AG10803 (cell line): ENCODE measurements around the gene CS.

Experiments used
- DNase-seq: peaks from one replicate; pipeline ENCODE4 v3.0.0; 2010; ENCODE audit warnings: low read depth
- H3K4me3 ChIP-seq: 2 replicates; pipeline ENCODE4 v1.5.1; 2011; ENCODE audit warnings: mild to moderate bottlenecking, low read length, control low read depth
- TF ChIP-seq, protein P1 (sequence below): conservative IDR thresholded peaks from 2 replicates; pipeline ENCODE4 v1.5.1; 2011; ENCODE audit warnings: mild to moderate bottlenecking, low read length, control low read depth, inconsistent platforms

The CS gene

DNA sequence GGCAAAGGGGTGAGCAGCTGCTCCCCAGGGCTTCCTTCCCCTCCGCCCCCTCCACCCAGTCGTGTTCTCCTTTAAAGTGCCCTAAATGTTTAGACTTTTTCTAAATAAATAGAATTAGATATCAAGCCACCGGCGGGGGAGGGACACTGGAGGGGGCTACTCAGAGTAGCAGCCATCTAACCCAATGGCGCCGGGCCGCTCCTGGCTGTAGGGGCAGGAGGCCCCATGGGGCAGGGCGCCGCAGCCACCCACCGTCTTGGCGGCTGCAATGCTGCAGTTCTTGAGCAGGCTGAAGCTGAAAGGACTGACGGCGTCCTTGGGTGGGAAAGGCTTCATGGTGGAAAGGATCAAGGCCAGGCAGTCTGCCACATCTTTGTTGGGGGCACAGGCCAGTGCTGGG, 57.1 kb downstream of the CS start:
- TF ChIP-seq, protein P1, sequence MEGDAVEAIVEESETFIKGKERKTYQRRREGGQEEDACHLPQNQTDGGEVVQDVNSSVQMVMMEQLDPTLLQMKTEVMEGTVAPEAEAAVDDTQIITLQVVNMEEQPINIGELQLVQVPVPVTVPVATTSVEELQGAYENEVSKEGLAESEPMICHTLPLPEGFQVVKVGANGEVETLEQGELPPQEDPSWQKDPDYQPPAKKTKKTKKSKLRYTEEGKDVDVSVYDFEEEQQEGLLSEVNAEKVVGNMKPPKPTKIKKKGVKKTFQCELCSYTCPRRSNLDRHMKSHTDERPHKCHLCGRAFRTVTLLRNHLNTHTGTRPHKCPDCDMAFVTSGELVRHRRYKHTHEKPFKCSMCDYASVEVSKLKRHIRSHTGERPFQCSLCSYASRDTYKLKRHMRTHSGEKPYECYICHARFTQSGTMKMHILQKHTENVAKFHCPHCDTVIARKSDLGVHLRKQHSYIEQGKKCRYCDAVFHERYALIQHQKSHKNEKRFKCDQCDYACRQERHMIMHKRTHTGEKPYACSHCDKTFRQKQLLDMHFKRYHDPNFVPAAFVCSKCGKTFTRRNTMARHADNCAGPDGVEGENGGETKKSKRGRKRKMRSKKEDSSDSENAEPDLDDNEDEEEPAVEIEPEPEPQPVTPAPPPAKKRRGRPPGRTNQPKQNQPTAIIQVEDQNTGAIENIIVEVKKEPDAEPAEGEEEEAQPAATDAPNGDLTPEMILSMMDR = no peak
- no peak for DNase-seq
- H3K4me3 ChIP-seq = no peak overlapping the region

DNA sequence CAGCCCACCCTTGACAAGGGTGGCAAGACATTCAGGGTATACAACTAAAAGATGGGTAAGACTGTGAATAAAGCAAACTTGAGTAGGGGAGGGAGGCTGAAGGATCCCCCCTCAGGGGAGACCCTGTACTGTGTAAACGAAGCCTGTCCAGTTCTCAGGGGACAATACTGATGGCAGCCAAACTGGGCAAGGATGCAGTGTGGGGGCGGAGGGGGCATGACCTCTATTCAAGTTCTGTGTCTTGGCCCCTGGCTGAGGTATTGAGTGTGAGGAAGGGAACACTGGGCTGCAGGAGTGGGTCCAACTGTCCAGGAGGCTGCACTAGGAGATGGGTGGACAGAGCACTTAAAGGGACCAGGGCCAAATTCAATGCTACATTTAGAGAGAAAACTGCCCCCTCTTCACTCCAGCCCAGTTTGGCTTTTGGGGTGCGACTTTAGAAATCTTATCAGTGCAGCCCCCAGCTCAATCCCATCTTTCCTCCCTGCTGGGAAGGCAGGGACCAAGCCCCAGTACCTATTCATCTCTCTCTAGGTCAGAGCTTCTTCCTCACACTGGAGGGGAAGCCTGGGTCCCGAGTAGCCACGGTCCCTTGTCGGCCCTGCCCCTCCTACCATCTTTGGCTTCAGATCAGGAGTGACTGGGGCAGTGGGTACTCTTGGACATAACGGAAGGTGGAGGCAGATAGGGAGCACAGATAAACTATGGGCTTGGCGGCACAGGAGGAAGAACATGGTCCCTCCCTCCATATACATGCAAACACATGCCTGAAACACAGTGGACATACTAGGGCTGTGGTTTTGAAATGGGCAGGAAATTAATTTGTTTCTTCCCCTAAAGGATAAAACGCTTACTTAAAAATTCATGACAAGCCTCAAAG, 58.5 kb downstream of the CS start:
- TF ChIP-seq, protein P1 = no peak
- DNase-seq = no peak
- H3K4me3 ChIP-seq = no peak overlapping the region

DNA sequence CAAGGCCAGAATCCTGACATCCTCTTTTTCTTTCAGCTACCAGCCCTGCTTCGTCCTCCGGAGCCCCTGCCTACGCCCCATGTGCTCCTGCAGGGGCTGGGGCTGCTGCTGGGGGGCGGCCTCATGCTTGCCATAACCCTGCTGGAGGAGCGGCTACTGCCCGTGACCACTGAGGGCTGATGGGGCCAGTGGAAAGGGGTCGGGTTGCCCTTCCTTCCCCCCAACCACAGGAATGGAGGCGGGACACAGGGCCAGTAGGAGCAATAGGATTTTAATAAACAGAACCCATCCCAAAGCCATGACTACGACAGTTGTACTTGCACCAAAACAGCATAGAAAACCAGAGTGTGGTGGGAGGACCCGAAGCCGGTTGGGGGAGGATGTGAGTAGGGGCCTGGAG, 62.6 kb downstream of the CS start:
- TF ChIP-seq, protein P1 = no peak
- no peak overlapping the region for H3K4me3 ChIP-seq
- no peak for DNase-seq

DNA sequence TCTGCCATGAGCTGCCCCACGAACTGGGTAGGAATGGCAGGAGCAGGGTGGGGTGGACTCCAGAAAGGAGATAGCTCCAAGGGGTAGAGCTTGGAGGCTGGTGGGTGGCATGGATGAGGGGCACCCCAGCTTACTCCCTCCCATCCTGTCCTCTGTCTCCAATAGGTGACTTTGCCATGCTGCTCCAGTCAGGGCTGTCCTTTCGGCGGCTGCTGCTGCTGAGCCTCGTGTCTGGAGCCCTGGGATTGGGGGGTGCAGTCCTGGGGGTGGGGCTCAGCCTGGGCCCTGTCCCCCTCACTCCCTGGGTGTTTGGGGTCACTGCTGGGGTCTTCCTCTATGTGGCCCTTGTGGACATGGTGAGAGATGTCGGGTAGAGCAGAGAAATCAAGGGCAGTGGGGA, 63.1 kb downstream of the CS start:
- DNase-seq = no peak
- TF ChIP-seq, protein P1 = no peak
- H3K4me3 ChIP-seq = no peak overlapping the region

DNA sequence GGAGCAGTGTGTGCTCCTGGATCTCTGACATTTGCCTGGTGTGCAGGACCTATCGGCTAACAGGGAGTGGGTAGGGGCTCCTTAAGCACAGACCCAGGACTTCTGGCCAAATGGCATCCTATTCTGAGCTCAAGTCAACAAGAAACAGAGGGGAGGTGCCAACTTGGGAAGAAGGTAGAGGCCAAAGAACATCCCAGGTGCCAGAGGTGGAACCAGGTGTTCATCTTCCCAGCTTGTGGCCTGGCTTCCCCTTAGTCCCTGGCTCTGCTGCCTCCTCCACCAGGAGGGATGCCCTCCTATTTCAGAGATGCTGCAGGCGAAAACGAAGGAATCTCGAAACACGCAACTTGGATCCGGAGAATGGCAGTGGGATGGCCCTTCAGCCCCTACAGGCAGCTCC, 64.0 kb downstream of the CS start:
- no peak overlapping the region for H3K4me3 ChIP-seq
- no peak for DNase-seq
- TF ChIP-seq, protein P1 = no peak

DNA sequence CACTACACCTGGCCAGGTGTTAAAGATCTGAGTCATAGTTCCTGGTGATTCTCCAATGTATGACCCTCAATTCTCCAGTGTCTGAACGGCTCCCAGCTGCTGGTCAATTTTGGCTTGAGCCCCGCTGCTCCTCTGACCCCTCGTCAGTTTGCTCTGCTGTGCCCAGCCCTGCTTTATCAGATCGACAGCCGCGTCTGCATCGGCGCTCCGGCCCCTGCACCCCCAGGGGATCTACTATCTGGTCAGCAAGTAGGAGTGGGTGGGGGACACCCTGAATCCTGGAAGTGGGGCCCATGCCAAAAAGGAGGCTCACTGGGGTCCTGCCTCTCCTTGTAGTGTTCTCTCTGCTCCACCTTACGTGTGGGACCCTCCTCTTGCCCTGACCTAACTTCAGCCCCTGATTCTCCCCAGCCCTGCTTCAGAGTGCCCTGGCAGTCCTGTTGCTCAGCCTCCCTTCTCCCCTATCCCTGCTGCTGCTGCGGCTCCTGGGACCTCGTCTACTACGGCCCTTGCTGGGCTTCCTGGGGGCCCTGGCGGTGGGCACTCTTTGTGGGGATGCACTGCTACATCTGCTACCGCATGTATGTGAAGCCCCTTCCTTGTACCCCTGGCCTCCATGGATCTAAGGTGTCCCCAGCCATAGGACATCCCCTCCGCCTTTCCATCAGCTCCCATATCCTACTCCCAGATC, 65.2 kb downstream of the CS start:
- H3K4me3 ChIP-seq = no peak overlapping the region
- TF ChIP-seq, protein P1 = no peak
- DNase-seq = no peak

DNA sequence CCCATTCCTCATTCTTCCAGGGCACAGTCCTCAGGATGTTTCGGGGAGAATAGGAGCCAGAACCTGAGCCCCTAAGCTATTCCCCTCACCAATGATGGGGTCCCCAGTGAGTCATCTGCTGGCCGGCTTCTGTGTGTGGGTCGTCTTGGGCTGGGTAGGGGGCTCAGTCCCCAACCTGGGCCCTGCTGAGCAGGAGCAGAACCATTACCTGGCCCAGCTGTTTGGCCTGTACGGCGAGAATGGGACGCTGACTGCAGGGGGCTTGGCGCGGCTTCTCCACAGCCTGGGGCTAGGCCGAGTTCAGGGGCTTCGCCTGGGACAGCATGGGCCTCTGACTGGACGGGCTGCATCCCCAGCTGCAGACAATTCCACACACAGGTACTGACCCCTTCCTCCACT, 68.9 kb downstream of the CS start:
- no peak overlapping the region for H3K4me3 ChIP-seq
- DNase-seq = no peak
- TF ChIP-seq, protein P1 = no peak
